ENCODE data around the gene SMAD2.

- TF ChIP-seq SIX5 (IDR thresholded peaks at IDR 0.05; ENCODE audit: low read depth, low read length) (no peak), BRCA1 (IDR thresholded peaks at IDR 0.05; ENCODE audit: low read depth, low read length) (no peak), MAX (IDR thresholded peaks at IDR 0.05) (no peak), CREB1 (IDR thresholded peaks at IDR 0.05) (no peak), CHD7 (IDR thresholded peaks at IDR 0.05; ENCODE audit: insufficient replicate concordance, low read length) (no peak)
These were observed 14.8 kb upstream of the SMAD2 start for GRCh38 chr18:47944972-47945852.
